ENCODE measurements around the gene NAT8. TPM values are rescaled to one million over a fixed set of nuclear protein-coding genes. Genes with fewer than 3 reads are reported as not detected.
A peak's percentile ranks its signal among the peaks of the same experiment; 100 is the strongest.

Gene NAT8
- total and polyA plus RNA-seq, 2 of the 13 experiments (the other 11 are each of a cell fraction or from before 2014, with no cell fraction given), result 1.9 to 12.9 TPM

GRCh38 chr2:73640946-73641766 is 1.1 kb downstream of the NAT8 start (continued):
- TF ChIP-seq RFXAP (CRISPR knock-in tag; IDR thresholded peaks at IDR 0.05; ENCODE audit: borderline replicate concordance), result 0 out of 2 replicates have a peak, but pooled peaks have one; percentile 20
- peak; percentile 36; the same call in 1 of the 2 replicates for TF ChIP-seq ZNF280B (CRISPR knock-in tag; IDR thresholded peaks at IDR 0.05; ENCODE audit: borderline replicate concordance)
- no peak for TF ChIP-seq RBM22 (optimal IDR thresholded peaks at IDR 0.05; ENCODE audit: low read length)
- 0 out of 2 replicates have a peak, but pooled peaks have one; percentile 61 for TF ChIP-seq CC2D1A (CRISPR knock-in tag; IDR thresholded peaks at IDR 0.05)
- no peak for TF ChIP-seq SRF (IDR thresholded peaks at IDR 0.05; ENCODE audit: low read depth, low read length)
- no peak for TF ChIP-seq ZMYM3 (CRISPR knock-in tag; IDR thresholded peaks at IDR 0.05)
- TF ChIP-seq DBP (CRISPR knock-in tag; IDR thresholded peaks at IDR 0.05; ENCODE audit: not compliant biosample characterization), result no peak
- TF ChIP-seq ZBTB38 (CRISPR knock-in tag; IDR thresholded peaks at IDR 0.05), result peak; percentile 9; the same call in 1 of the 2 replicates
- peak; percentile 41; the same call in 1 of the 2 replicates for TF ChIP-seq HDAC1 (CRISPR knock-in tag; IDR thresholded peaks at IDR 0.05)
- peak; percentile 50; the same call in 1 of the 2 replicates for TF ChIP-seq PRDM15 (CRISPR knock-in tag; IDR thresholded peaks at IDR 0.05)
- 0 out of 2 replicates have a peak, but pooled peaks have one; percentile 4 for TF ChIP-seq CTCF (CRISPR knock-in tag; IDR thresholded peaks at IDR 0.05)
- TF ChIP-seq ETV5 (CRISPR knock-in tag; IDR thresholded peaks at IDR 0.05; ENCODE audit: borderline replicate concordance), result no peak; the same call in 1 of the 2 replicates
- no peak for TF ChIP-seq SUZ12 (IDR thresholded peaks at IDR 0.05; ENCODE audit: low read depth, low read length)
- TF ChIP-seq KMT2A (CRISPR knock-in tag; IDR thresholded peaks at IDR 0.05), result 0 out of 2 replicates have a peak, but pooled peaks have one; percentile 5
- TF ChIP-seq SOX5 (CRISPR knock-in tag; IDR thresholded peaks at IDR 0.05; ENCODE audit: borderline replicate concordance), result no peak
- TF ChIP-seq ZBTB44 (CRISPR knock-in tag; IDR thresholded peaks at IDR 0.05), result no peak
- no peak for TF ChIP-seq FOXO4 (CRISPR knock-in tag; conservative IDR thresholded peaks at IDR 0.05)
